Retina (tissue), 1 donor: ENCODE results near the gene MAGEA4.

ENCODE experiments used
- DNase-seq: peaks from one replicate; pipeline ENCODE4 v3.0.0-alpha.2; 2016

The MAGEA4 gene

GRCh38 chrX:151935358-151935757 lies 22.7 kb downstream of the MAGEA4 start:
- no peak for DNase-seq

GRCh38 chrX:151938172-151938571 lies 25.5 kb downstream of the MAGEA4 start:
- no peak for DNase-seq

- DNase-seq: no peak
These were observed 42.0 kb downstream of the MAGEA4 start for GRCh38 chrX:151954730-151955129.

- no peak for DNase-seq
These were observed 45.4 kb downstream of the MAGEA4 start for GRCh38 chrX:151958101-151958500.

GRCh38 chrX:151962034-151962433 lies 49.3 kb downstream of the MAGEA4 start:
- DNase-seq: no peak

GRCh38 chrX:151966236-151966635 lies 53.5 kb downstream of the MAGEA4 start:
- no peak for DNase-seq

GRCh38 chrX:151970027-151970426 lies 57.3 kb downstream of the MAGEA4 start:
- no peak for DNase-seq

- no peak for DNase-seq
These were observed 58.0 kb downstream of the MAGEA4 start for GRCh38 chrX:151970661-151971060.

GRCh38 chrX:151973060-151973661 lies 60.5 kb downstream of the MAGEA4 start:
- DNase-seq: no peak

GRCh38 chrX:151973851-151974335 lies 61.2 kb downstream of the MAGEA4 start:
- DNase-seq: peak; percentile 45
